Astrocyte (in vitro differentiated cells and primary cell): ENCODE measurements around the gene TRAPPC12. TPM values are rescaled to one million over a fixed set of nuclear protein-coding genes. Genes with fewer than 3 reads are reported as not detected.
A peak's percentile ranks its signal among the peaks of the same experiment; 100 is the strongest.
"Not testable (repeated sequence)": the region's sequence is repeated elsewhere in the genome, so short reads cannot be mapped to it uniquely, and the experiment has no call there.

ENCODE experiments used
- DNase-seq: peaks from one replicate; pipeline ENCODE4 v3.0.0-alpha.2; 2010; ENCODE audit warnings: low read depth
- FAIRE-seq: peaks from 2 replicates; lab custom pipeline; 2011; peaks lifted over from hg19 to GRCh38; lab: Jason Lieb, UNC
- H2AFZ ChIP-seq: 2 replicates; pipeline ENCODE4 v1.6.0; 2012; ENCODE audit warnings: low read depth, low read length, inconsistent platforms
- H3K27ac ChIP-seq: 2 replicates; pipeline ENCODE4 v1.5.1; 2011; ENCODE audit warnings: low read depth, low read length, inconsistent platforms
- H3K27me3 ChIP-seq: 2 replicates; pipeline ENCODE4 v1.6.0; 2011; ENCODE audit warnings: low read length, inconsistent platforms; ENCODE audit not compliant: insufficient read depth
- H3K36me3 ChIP-seq: 2 replicates; pipeline ENCODE4 v1.5.1; 2011; ENCODE audit warnings: low read length, inconsistent platforms; ENCODE audit not compliant: insufficient read depth
- H3K4me1 ChIP-seq: 2 replicates; pipeline ENCODE4 v1.5.1; 2011; ENCODE audit warnings: low read length, inconsistent platforms; ENCODE audit not compliant: insufficient read depth
- H3K4me2 ChIP-seq: 2 replicates; pipeline ENCODE4 v1.6.0; 2012; ENCODE audit warnings: low read length, inconsistent platforms
- H3K4me3 ChIP-seq: 2 replicates; pipeline ENCODE4 v1.5.1; 2011; ENCODE audit warnings: low read depth, mild to moderate bottlenecking, low read length, inconsistent platforms; ENCODE audit not compliant: insufficient read depth
- H3K79me2 ChIP-seq: 2 replicates; pipeline ENCODE4 v1.6.0; 2012; ENCODE audit warnings: mild to moderate bottlenecking, low read length, inconsistent platforms; ENCODE audit not compliant: insufficient read depth
- H3K9ac ChIP-seq: 2 replicates; pipeline ENCODE4 v1.6.0; 2012; ENCODE audit warnings: mild to moderate bottlenecking, low read length, inconsistent platforms
- H3K9me3 ChIP-seq: 2 replicates; pipeline ENCODE4 v1.5.1; 2012; ENCODE audit warnings: low read depth, mild to moderate bottlenecking, low read length, inconsistent platforms; ENCODE audit not compliant: insufficient read depth
- H4K20me1 ChIP-seq: 2 replicates; pipeline ENCODE4 v1.6.0; 2012; ENCODE audit warnings: low read length, inconsistent platforms; ENCODE audit not compliant: insufficient read depth
- H3K27ac Mint-ChIP-seq: one replicate; pipeline ENCODE4 v1.8.0; 2021; ENCODE audit warnings: mild to moderate bottlenecking, mixed read lengths; ENCODE audit not compliant: unreplicated experiment
- H3K27me3 Mint-ChIP-seq: one replicate; pipeline ENCODE4 v1.8.0; 2021; ENCODE audit warnings: low read depth, mixed read lengths; ENCODE audit not compliant: unreplicated experiment
- H3K36me3 Mint-ChIP-seq: one replicate; pipeline ENCODE4 v1.8.0; 2021; ENCODE audit warnings: low read depth, mixed read lengths; ENCODE audit not compliant: unreplicated experiment
- H3K4me1 Mint-ChIP-seq: one replicate; pipeline ENCODE4 v1.8.0; 2021; ENCODE audit warnings: low read depth, mixed read lengths; ENCODE audit not compliant: unreplicated experiment
- H3K4me3 Mint-ChIP-seq: one replicate; pipeline ENCODE4 v1.8.0; 2021; ENCODE audit warnings: mild to moderate bottlenecking, moderate library complexity, mixed read lengths; ENCODE audit not compliant: unreplicated experiment
- H3K9me3 Mint-ChIP-seq: one replicate; pipeline ENCODE4 v1.8.0; 2021; ENCODE audit warnings: mild to moderate bottlenecking, mixed read lengths; ENCODE audit not compliant: unreplicated experiment
- EZH2 ChIP-seq: IDR thresholded peaks from 2 replicates; pipeline ENCODE4 v1.6.1; 2012; ENCODE audit warnings: mild to moderate bottlenecking, low read length, inconsistent platforms; ENCODE audit not compliant: insufficient read depth
- total RNA-seq: library from RNA; stranded (reverse); gene quantifications from 2 replicates; pipeline ENCODE4 v1.2.1, GENCODE V29; 2021
- TF ChIP-seq, protein P1 (sequence below): IDR thresholded peaks from 2 replicates; pipeline ENCODE4 v1.5.1; 2011; ENCODE audit warnings: low read depth, mild to moderate bottlenecking, inconsistent platforms, low read length, moderate library complexity; ENCODE audit not compliant: insufficient read depth

Gene TRAPPC12
- total RNA-seq, 1 donor from 2014 or later = 62.1 TPM

DNA sequence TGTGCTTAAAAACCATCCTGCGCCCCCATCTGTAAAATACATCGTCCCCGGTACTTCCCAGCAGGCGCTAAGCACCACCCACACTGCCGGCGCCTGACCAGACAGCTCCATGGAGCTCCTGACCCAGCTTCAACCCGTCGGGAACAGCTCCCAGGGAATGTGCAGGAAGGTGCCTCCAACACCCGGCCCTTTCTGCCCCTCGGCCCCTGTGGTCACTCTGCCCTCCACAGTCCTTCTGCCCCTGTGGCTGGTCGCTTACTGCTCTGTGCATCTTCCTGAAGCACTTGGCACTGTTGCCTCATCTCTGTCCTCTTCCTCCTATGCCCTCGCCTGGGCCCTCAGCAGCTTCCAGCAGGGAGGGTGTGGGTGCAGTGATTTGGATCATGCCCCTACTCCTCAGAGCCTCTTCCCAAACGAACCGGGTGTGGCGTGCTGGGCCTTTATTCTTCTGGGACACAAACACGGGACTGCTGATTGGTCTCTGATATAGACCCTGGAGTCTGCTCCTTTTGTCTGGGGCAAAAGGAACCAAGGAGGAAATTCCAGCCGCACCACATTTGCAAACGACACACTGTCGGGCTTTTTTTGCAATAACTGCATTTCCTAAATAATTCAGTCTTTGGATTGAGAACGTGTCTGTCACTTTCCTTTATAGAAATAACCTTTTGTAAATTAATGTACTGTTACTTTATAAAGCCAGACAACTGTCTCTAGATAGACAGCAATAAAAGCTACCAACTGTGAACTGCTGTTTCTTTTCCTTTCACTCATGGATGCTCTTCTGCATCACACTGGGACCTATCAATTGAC lies 73.9 kb downstream of the TRAPPC12 start:
- Histone ChIP-seq H3K9me3 (no peaks in the 10 kb centered on the region), H3K4me3 (no peak overlapping the region), H3K4me2 (no peak overlapping the region), H4K20me1 (peaks cover 17% of the 10 kb centered on the region), H3K4me1 (no peaks in the 10 kb centered on the region), H3K79me2 (no peaks in the 10 kb centered on the region), H3K36me3 (peaks cover 9% of the 10 kb centered on the region), H3K27me3 (no peaks in the 10 kb centered on the region), H2AFZ (no peak overlapping the region), H3K27ac (no peak overlapping the region), H3K9ac (no peak overlapping the region)
- Mint-ChIP-seq H3K9me3 (no peaks in the 10 kb centered on the region), H3K4me3 (no peak overlapping the region), H3K36me3 (peaks cover 31% of the 10 kb centered on the region), H3K27me3 (no peaks in the 10 kb centered on the region), H3K27ac (peak overlapping the region; percentile 26), H3K4me1 (peaks cover 13% of the 10 kb centered on the region)
- no peak for TF ChIP-seq EZH2
- TF ChIP-seq, protein P1, sequence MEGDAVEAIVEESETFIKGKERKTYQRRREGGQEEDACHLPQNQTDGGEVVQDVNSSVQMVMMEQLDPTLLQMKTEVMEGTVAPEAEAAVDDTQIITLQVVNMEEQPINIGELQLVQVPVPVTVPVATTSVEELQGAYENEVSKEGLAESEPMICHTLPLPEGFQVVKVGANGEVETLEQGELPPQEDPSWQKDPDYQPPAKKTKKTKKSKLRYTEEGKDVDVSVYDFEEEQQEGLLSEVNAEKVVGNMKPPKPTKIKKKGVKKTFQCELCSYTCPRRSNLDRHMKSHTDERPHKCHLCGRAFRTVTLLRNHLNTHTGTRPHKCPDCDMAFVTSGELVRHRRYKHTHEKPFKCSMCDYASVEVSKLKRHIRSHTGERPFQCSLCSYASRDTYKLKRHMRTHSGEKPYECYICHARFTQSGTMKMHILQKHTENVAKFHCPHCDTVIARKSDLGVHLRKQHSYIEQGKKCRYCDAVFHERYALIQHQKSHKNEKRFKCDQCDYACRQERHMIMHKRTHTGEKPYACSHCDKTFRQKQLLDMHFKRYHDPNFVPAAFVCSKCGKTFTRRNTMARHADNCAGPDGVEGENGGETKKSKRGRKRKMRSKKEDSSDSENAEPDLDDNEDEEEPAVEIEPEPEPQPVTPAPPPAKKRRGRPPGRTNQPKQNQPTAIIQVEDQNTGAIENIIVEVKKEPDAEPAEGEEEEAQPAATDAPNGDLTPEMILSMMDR = no peak
- FAIRE-seq (no peak), DNase-seq (no peak)

DNA sequence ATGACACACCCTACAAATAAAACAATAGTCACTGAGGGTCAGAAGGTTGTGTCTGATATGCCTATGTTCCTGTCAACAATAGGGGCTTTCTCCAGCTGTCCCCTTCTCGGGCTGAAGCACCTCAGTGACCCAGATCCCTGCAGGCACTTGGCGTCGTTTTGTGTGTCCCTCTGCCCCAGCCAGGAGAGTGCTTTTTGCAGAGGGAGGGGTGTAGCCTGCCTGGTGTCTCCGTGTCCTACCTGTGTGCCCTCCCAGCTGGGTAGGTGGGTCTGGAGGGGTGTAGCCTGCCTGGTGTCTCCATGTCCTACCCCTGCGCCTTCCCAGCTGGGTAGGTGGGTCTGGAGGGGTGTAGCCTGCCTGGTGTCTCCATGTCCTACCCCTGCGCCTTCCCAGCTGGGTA lies 74.5 kb downstream of the TRAPPC12 start:
- not testable (repeated sequence) for H3K9me3 ChIP-seq, H3K9me3 Mint-ChIP-seq, DNase-seq, FAIRE-seq, H3K4me2 ChIP-seq, H3K27me3 Mint-ChIP-seq, H3K27ac ChIP-seq, H2AFZ ChIP-seq, H3K9ac ChIP-seq, H3K4me3 ChIP-seq, H3K36me3 ChIP-seq, H3K27me3 ChIP-seq, H3K4me3 Mint-ChIP-seq, H3K4me1 ChIP-seq, H3K79me2 ChIP-seq
- H3K4me1 Mint-ChIP-seq = peaks cover 13% of the 10 kb centered on the region
- H3K27ac Mint-ChIP-seq = peak overlapping the region; percentile 34
- H3K36me3 Mint-ChIP-seq = peaks cover 27% of the 10 kb centered on the region
- peaks cover 17% of the 10 kb centered on the region for H4K20me1 ChIP-seq

DNA sequence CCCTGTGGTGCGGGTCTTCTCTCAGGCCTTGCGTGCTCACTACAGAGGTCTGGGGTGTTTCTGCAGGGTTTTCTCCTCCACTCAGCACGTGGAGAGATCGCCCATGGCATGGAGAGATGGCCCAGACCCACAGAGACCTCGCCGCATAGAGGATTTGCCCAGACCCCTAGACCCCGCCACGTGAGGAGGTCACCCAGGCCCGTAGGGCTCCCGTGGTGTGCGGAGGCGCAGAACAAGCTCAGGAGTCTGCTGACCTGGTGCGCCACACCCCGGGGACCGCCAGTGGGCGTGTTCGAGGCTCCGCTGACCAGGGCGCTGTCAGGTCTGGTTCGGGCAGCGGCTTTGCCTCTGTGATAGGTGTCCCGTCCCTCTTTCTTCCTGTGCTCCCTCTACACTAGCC lies 75.3 kb downstream of the TRAPPC12 start:
- TF ChIP-seq, protein P1 = no peak
- no peak for TF ChIP-seq EZH2
- no peak overlapping the region for H2AFZ ChIP-seq
- H3K9me3 ChIP-seq = no peaks in the 10 kb centered on the region
- H3K27me3 Mint-ChIP-seq = no peaks in the 10 kb centered on the region
- no peaks in the 10 kb centered on the region for H3K27me3 ChIP-seq
- H3K9me3 Mint-ChIP-seq = no peaks in the 10 kb centered on the region
- H3K36me3 Mint-ChIP-seq = peaks cover 24% of the 10 kb centered on the region
- no peak overlapping the region for H3K27ac ChIP-seq
- no peak overlapping the region for H3K9ac ChIP-seq
- DNase-seq (no peak), FAIRE-seq (no peak)
- no peak overlapping the region for H3K4me2 ChIP-seq
- H4K20me1 ChIP-seq = peaks cover 17% of the 10 kb centered on the region
- peaks cover 5% of the 10 kb centered on the region for H3K36me3 ChIP-seq
- H3K79me2 ChIP-seq = no peaks in the 10 kb centered on the region
- no peaks in the 10 kb centered on the region for H3K4me1 ChIP-seq
- peaks cover 13% of the 10 kb centered on the region for H3K4me1 Mint-ChIP-seq
- H3K27ac Mint-ChIP-seq = no peak overlapping the region
- no peak overlapping the region for H3K4me3 Mint-ChIP-seq
- no peak overlapping the region for H3K4me3 ChIP-seq
